Chondrocyte (in vitro differentiated cells): Measurements from ENCODE around the gene PTAFR. TPM values are rescaled to one million over a fixed set of nuclear protein-coding genes. Genes with fewer than 3 reads are reported as not detected.

Experiments used
- DNase-seq: peaks from one replicate; pipeline ENCODE4 v3.0.0; 2021; ENCODE audit warnings: mixed read lengths, low spot score
- H3K27ac Mint-ChIP-seq: one replicate; pipeline ENCODE4 v1.8.0; 2021; ENCODE audit warnings: mild to moderate bottlenecking, moderate library complexity, mixed read lengths; ENCODE audit not compliant: unreplicated experiment
- H3K27me3 Mint-ChIP-seq: 2 replicates; pipeline ENCODE4 v1.8.0; 2021; ENCODE audit warnings: low read depth, mixed read lengths
- H3K36me3 Mint-ChIP-seq: 2 replicates; pipeline ENCODE4 v1.8.0; 2021; ENCODE audit warnings: low read depth, mixed read lengths
- H3K4me1 Mint-ChIP-seq: 2 replicates; pipeline ENCODE4 v1.8.0; 2021; ENCODE audit warnings: low read depth, mild to moderate bottlenecking, mixed read lengths
- H3K4me3 Mint-ChIP-seq: one replicate; pipeline ENCODE4 v1.8.0; 2021; ENCODE audit warnings: mild to moderate bottlenecking, moderate library complexity, mixed read lengths; ENCODE audit not compliant: unreplicated experiment
- H3K9me3 Mint-ChIP-seq: 2 replicates; pipeline ENCODE4 v1.8.0; 2021; ENCODE audit warnings: low read depth, mixed read lengths
- CTCF ChIP-seq: fragments of 200-600 bp; sonication (generic); IDR thresholded peaks from 2 replicates; pipeline ENCODE4 v1.5.0; 2021; ENCODE audit warnings: antibody characterized with exemption, mild to moderate bottlenecking, moderate library complexity
- total RNA-seq: library from RNA; stranded (reverse); gene quantifications from 3 replicates; pipeline ENCODE4 v1.2.1, GENCODE V29; 2021

PTAFR gene
- total RNA-seq, 1 donor from 2014 or later = 0.07 TPM

- H3K4me3 Mint-ChIP-seq = no peak overlapping the region
- H3K36me3 Mint-ChIP-seq = no peaks in the 10 kb centered on the region
- peak; percentile 32 for TF ChIP-seq CTCF
- no peak for DNase-seq
- no peak overlapping the region for H3K27ac Mint-ChIP-seq
- no peaks in the 10 kb centered on the region for H3K4me1 Mint-ChIP-seq
- H3K27me3 Mint-ChIP-seq = no peaks in the 10 kb centered on the region
- H3K9me3 Mint-ChIP-seq = peaks cover 3% of the 10 kb centered on the region
Observed at GRCh38 chr1:28112388-28113241, 63.9 kb downstream of the PTAFR start.

GRCh38 chr1:28111157-28111556, 65.3 kb downstream of the PTAFR start:
- no peak for TF ChIP-seq CTCF
- no peak overlapping the region for H3K4me3 Mint-ChIP-seq
- H3K27ac Mint-ChIP-seq = no peak overlapping the region
- H3K36me3 Mint-ChIP-seq = no peaks in the 10 kb centered on the region
- no peak for DNase-seq
- no peaks in the 10 kb centered on the region for H3K27me3 Mint-ChIP-seq
- H3K9me3 Mint-ChIP-seq = peaks cover 3% of the 10 kb centered on the region
- H3K4me1 Mint-ChIP-seq = no peaks in the 10 kb centered on the region

DNA sequence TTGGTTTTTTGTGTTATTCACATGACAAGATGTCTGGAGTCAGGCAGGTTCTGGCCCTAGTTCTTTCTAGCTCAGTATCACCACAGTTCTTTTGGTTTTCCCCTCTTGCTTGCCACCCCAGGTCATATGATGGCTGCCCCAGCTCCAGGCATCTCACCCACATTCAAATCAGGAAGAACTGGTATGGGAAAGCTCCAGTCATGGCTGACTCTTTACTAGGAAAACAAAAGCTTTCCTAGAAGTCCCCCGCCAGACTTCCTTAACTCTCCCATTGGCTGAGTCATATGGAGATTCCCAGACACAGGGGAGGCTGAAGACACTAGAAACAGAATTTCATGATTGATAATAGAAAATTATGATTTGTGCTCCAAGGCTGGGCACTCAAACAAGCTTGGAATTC, 65.9 kb downstream of the PTAFR start:
- no peak for DNase-seq
- TF ChIP-seq CTCF = no peak
- no peak overlapping the region for H3K27ac Mint-ChIP-seq
- H3K4me3 Mint-ChIP-seq = no peak overlapping the region
- H3K27me3 Mint-ChIP-seq = no peaks in the 10 kb centered on the region
- no peaks in the 10 kb centered on the region for H3K36me3 Mint-ChIP-seq
- H3K9me3 Mint-ChIP-seq = peaks cover 3% of the 10 kb centered on the region
- no peaks in the 10 kb centered on the region for H3K4me1 Mint-ChIP-seq

DNA sequence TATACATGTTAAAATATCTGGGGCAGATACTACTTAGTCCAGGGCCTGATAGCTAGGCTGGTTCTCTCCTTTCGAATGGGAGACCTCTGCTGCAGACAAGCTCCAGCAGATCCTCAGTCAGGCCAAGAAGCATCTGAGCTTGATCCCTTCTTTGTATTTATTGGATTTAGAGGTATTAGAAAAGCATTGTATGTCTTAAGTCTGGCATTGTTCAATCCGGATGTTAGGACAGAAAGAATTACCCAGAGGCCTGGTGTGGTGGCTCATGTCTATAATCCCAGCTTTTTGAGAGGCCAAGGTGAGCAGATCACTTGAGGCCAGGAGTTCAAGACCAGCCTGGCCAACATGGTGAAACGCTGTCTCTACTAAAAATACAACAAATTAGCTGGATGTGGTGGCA, 66.9 kb downstream of the PTAFR start:
- no peak for DNase-seq
- H3K27me3 Mint-ChIP-seq = no peaks in the 10 kb centered on the region
- no peak overlapping the region for H3K4me3 Mint-ChIP-seq
- no peak overlapping the region for H3K27ac Mint-ChIP-seq
- H3K36me3 Mint-ChIP-seq = no peaks in the 10 kb centered on the region
- no peak for TF ChIP-seq CTCF
- H3K4me1 Mint-ChIP-seq = no peaks in the 10 kb centered on the region
- peaks cover 3% of the 10 kb centered on the region for H3K9me3 Mint-ChIP-seq

DNA sequence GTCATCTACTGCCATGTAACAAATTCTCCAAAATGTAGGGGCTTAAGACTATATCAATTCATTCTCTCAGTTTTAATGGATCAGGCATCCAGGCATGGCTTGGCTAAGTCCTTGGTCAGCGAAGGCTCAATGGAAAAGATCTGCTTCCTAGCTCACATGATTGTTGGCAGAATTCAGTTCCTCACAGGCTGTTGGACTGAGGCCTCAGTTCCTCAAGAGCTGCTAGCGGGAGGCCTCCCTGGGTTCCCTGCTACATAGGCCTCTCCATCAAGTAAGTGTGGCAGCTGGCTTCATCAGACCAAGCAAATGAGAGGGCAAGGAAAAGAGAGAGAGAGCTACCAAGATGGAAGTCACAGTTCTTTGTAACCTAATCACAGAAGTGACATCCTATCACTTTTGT, 68.5 kb downstream of the PTAFR start:
- Mint-ChIP-seq H3K27ac (no peak overlapping the region), H3K4me1 (no peaks in the 10 kb centered on the region), H3K4me3 (no peak overlapping the region), H3K27me3 (no peaks in the 10 kb centered on the region), H3K9me3 (peaks cover 3% of the 10 kb centered on the region), H3K36me3 (no peaks in the 10 kb centered on the region)
- no peak for DNase-seq
- no peak for TF ChIP-seq CTCF
